HG02970 (cell line): ENCODE data around the gene CLDN34.

Experiments
- ATAC-seq: cut with Tn5 transposase; IDR thresholded peaks from one replicate; pipeline ENCODE4 v1.9.1; 2021; ENCODE audit warnings: mild to moderate bottlenecking, moderate library complexity, moderate number of reproducible peaks; ENCODE audit not compliant: unreplicated experiment, low FRiP score

Gene CLDN34

DNA sequence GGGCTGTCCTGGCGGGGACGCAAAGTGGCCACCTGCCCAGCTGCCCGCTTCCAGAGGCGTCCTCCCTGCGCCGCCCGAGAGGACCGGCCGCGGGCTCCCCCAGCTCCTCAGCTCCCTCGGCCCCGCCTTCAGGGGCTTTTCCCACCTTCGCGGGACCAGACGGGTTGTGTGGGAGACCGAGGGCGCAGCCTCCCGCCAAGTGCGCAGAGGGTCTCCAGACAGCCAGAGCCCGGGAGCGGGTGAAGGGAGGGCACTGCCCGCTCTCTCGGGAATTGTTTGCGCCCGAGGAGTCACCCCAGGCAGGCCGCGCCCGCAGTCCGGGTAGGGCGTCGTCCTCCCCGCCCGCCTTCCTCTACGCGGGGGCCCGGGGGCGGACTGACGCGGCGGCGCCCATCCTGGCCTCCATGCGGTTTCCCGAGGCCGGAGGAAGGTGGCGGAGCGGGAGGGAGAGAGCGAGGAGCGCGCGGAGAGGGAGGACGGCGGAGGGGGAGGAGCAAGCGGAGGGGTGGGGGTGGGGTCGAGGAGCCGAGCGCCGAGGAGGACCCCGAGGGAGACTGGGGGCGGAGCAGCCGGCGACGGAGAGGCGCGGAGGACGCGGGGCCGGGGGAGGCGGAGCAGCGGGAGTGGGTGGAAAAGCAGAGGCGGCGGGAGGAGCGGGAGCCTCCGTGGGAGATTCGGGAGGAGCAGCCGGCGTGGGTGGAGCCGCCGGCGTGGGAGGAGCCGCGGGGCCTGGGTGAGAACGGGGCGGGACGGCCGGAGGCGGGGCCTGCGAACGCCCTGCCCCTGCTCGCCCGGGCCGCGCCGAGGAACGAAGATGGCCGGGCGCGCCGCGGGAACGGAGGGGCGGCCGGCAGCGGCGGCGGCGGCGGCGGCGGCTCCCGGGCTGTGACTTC is 47.5 kb downstream of the CLDN34 start:
- ATAC-seq, result peak; percentile 73

DNA sequence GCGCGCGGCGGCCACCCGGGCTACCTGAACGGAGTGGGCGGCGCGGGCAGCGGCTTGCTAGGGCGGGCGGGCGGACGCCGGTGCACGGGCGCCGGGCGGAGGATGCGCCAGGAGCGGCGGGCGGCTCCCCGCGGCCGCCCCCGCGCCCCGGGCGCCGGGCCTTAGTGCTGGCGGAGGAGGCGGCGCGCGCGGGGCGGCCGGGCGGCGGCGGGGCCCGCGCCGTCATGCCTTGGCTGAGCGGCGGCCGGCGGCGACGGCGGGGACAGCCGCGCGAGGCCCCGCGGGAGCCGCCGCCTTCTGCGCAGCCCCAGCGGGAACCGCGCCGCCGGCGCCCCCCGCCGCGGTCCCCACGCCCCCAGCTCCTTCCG is 48.2 kb downstream of the CLDN34 start:
- no peak for ATAC-seq

DNA sequence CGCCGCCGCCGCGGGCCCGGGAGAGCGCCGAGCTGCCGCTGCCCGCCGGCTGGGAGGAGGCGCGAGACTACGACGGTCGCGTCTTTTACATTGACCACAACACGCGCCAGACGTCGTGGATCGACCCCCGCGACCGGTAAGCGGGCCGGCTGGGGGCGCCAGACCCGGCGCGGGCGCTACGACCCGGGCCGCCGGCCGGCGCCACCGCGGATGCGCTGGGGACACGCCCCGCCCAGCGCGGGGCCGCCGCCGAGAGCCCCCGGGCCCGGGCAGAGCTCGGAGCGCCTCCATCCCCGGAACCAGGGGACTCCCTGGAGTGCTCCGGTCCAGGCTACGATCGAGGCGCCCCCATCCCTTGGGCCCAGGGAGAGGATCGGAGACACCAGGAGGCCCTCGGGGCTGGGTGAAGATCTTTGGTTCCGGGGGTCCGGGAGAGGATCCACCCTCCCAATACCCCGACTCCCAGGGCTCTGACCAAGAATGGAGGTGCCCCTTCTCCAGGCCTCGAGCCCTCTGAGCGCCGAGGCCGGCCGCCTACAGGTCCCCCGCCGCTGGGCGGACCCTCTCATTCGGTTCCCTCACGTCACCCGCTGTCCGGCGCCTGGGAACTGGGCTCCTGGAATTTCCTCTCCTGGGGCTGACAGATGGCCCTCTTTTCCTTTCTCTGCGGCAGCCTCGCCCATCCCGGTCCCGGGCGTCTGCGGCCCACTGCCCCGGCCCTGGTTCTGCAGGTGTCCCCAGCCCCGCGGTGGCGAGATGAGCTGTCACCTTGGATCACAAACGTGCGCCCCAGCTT is 48.8 kb downstream of the CLDN34 start:
- no peak for ATAC-seq

DNA sequence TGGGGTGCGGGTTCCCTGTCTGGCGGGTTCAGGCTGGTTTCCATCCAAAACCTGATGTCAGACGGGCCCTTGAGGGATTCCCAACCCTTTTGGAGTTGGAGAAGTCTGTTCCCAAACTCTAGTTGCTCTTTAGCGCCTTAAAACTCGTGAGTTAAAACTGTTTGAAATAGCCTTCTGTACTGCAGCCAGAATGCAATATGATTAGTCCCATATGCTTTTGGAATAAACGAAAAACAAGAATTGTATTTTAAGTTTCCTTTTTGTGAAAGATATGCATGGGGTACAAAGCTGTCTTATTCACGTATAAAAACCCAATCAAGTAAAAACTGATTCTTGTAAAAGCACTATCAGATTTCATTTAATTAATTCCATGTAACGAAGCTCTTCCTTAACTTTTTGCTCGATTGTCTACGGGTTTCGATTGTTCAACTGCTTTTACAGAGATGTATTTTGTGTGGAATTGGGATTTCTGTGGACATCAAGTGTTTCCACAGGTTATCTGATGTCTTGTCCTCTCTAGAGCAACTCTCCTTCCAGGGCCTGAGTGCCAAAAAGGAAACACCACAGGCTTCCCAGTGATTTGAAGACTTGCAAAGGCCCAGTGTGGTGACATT is 49.5 kb downstream of the CLDN34 start:
- no peak for ATAC-seq

DNA sequence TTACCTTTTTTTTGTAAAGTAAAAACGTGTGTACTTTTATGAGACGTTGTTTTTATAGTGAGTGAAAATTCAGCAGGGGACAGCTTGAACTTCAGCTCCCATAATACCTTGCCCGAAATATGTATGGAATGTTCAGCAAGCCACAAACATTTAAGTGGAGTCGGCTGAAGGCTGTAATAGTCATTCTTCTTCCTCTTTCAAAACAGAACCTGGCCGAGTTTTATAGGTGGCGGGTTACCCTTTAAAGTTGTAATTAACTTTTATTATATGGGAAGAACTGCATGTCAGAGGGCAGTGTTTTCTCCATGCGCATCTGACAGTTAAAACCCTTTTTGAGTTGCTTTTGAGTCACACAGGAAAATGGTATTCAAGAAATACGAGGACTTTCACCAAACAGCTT is 50.7 kb downstream of the CLDN34 start:
- no peak for ATAC-seq
